GM23248 (cell line): Measurements from ENCODE around the gene COA6.

ENCODE experiments used
- EZH2 ChIP-seq: fragments of 200-600 bp; sonication (generic); IDR thresholded peaks from 2 replicates; pipeline ENCODE4 v1.6.1; 2018; ENCODE audit warnings: antibody characterized with exemption, mild to moderate bottlenecking; ENCODE audit not compliant: insufficient read depth, poor library complexity, severe bottlenecking
- EZH2phosphoT487 ChIP-seq: fragments of 200-600 bp; sonication (generic); IDR thresholded peaks from 2 replicates; pipeline ENCODE4 v1.6.1; 2018; ENCODE audit warnings: antibody characterized with exemption, moderate library complexity, mild to moderate bottlenecking, low read depth; ENCODE audit not compliant: insufficient read depth

DNA sequence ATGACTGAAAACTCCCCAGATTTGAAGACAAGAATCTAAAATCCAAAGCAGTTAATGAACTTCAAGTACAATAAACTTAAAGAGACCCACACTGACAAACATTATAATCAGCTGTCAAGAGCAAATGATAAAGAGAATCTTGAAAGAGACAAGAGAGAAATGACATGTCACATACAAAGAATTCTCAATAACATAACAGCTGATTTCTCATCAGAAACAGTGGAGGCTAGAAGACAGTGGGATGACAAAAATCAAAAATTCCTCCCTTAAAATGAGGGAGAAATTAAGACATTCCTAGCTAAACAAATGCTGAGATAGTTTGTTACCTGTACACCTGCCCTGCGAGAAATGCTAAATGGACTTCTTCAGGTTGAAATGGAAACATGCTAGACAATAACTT is 36.0 kb upstream of the COA6 start:
- TF ChIP-seq EZH2: no peak
- TF ChIP-seq EZH2phosphoT487: no peak
